B cell (primary cell): ENCODE data around the gene RASGRF2. TPM values are rescaled to one million over a fixed set of nuclear protein-coding genes. Genes with fewer than 3 reads are reported as not detected.

ENCODE experiments used
- ATAC-seq: fragments of 200-7000 bp; cut with Tn5 transposase; one replicate; pipeline ENCODE4 v1.10.0; 2021; ENCODE audit warnings: low read depth, mild to moderate bottlenecking, moderate number of reproducible peaks, moderate library complexity
- CTCF ChIA-PET: fragments of 350-600 bp; sonication (Branson Sonifier 250); formaldehyde crosslinking; loops from one replicate; lab custom pipeline; 2021; ENCODE audit warnings: antibody characterized with exemption, inconsistent platforms; lab: Charles Lee
- POLR2A ChIA-PET: fragments of 350-600 bp; sonication (Branson Sonifier 250); formaldehyde crosslinking; loops from one replicate; lab custom pipeline; 2021; ENCODE audit warnings: antibody characterized with exemption; lab: Charles Lee
- DNase-seq: peaks from one replicate; pipeline ENCODE4 v3.0.0; 2013
- H2AFZ ChIP-seq: 2 replicates; pipeline ENCODE4 v1.6.1; 2012; ENCODE audit warnings: mild to moderate bottlenecking, low read depth, low read length; ENCODE audit not compliant: insufficient read depth, poor library complexity, severe bottlenecking
- H3K27ac ChIP-seq, 2 donors: 1 replicate in 1 of 2; 2 replicates in 1 of 2; pipeline ENCODE4 v1.5.1; 2012 to 2013; ENCODE audit warnings: low read length in 2 of 2, mild to moderate bottlenecking in 2 of 2, moderate library complexity in 1 of 2
- H3K27me3 ChIP-seq, 4 experiments: fragments of 200-600 bp in 1 of 4; sonication (generic) in 1 of 4; replicated peaks in 1 of 4; 1 replicate in 2 of 4; 2 replicates in 2 of 4; pipeline versions ENCODE4 v1.6.1 to v1.7.0; 2013 to 2016; ENCODE audit warnings: low read length in 3 of 4, mild to moderate bottlenecking in 2 of 4, mixed read lengths in 1 of 4, moderate library complexity in 1 of 4; ENCODE audit not compliant: insufficient read depth in 4 of 4, control insufficient read depth in 3 of 4; ENCODE audit errors: control extremely low read depth in 1 of 4
- H3K36me3 ChIP-seq, 2 experiments: replicated peaks in 1 of 2; 1 replicate in 1 of 2; 2 replicates in 1 of 2; pipeline versions ENCODE4 v1.6.1 to v1.7.1; 2013; ENCODE audit warnings: low read length in 1 of 2; ENCODE audit not compliant: insufficient read depth in 2 of 2, control insufficient read depth in 1 of 2; ENCODE audit errors: control extremely low read depth in 1 of 2, extremely low read depth in 1 of 2
- H3K4me1 ChIP-seq, 2 donors: fragments of 200-600 bp in 1 of 2; sonication (generic) in 1 of 2; 1 replicate in 1 of 2; 2 replicates in 1 of 2; pipeline versions ENCODE4 v1.5.1 to v1.6.1; 2013 to 2017; ENCODE audit warnings: low read length in 2 of 2; ENCODE audit not compliant: control insufficient read depth in 2 of 2, insufficient read depth in 2 of 2
- H3K4me2 ChIP-seq: replicated peaks from 2 replicates; pipeline ENCODE3; 2012; ENCODE audit warnings: mild to moderate bottlenecking, low read depth, low read length; ENCODE audit not compliant: poor library complexity, severe bottlenecking
- H3K4me3 ChIP-seq, 5 experiments: fragments of 200-600 bp in 1 of 5; sonication (generic) in 1 of 5; 1 replicate in 3 of 5; 2 replicates in 2 of 5; pipeline versions ENCODE4 v1.5.1 to v1.7.0; 2011 to 2016; ENCODE audit warnings: low read length in 4 of 5, mild to moderate bottlenecking in 4 of 5, low read depth in 2 of 5, control low read depth in 1 of 5, moderate library complexity in 1 of 5; ENCODE audit not compliant: insufficient read depth in 1 of 5; ENCODE audit errors: control extremely low read depth in 1 of 5, extremely low read depth in 1 of 5
- H3K79me2 ChIP-seq: fragments of 200-600 bp; sonication (generic); one replicate; pipeline ENCODE4 v1.6.0; 2016; ENCODE audit warnings: low read length; ENCODE audit not compliant: control insufficient read depth, insufficient read depth
- H3K9ac ChIP-seq: fragments of 200-600 bp; sonication (generic); 2 replicates; pipeline ENCODE4 v1.6.1; 2017; ENCODE audit warnings: mild to moderate bottlenecking, low read length, moderate library complexity
- H3K9me3 ChIP-seq, 3 donors: one replicate each; pipeline versions ENCODE4 v1.6.1 to v1.7.1; 2013; ENCODE audit warnings: low read length in 2 of 3; ENCODE audit not compliant: control insufficient read depth in 2 of 3, insufficient read depth in 1 of 3; ENCODE audit errors: control extremely low read depth in 1 of 3
- H4K20me1 ChIP-seq: 2 replicates; pipeline ENCODE4 v1.6.0; 2012; ENCODE audit warnings: mild to moderate bottlenecking, low read length; ENCODE audit not compliant: insufficient read depth, control insufficient read depth, poor library complexity, severe bottlenecking
- H3K27ac Mint-ChIP-seq: one replicate; pipeline ENCODE4 v1.8.0; 2021; ENCODE audit warnings: mixed read lengths
- H3K27me3 Mint-ChIP-seq: one replicate; pipeline ENCODE4 v1.8.0; 2021; ENCODE audit warnings: mixed read lengths
- H3K4me1 Mint-ChIP-seq: one replicate; pipeline ENCODE4 v1.8.0; 2021; ENCODE audit warnings: mixed read lengths
- H3K4me3 Mint-ChIP-seq: one replicate; pipeline ENCODE4 v1.8.0; 2021; ENCODE audit warnings: mixed read lengths
- H3K9me3 Mint-ChIP-seq: one replicate; pipeline ENCODE4 v1.8.0; 2022; ENCODE audit warnings: mixed read lengths; ENCODE audit not compliant: insufficient read depth
- CTCF ChIP-seq: fragments of 200-600 bp; IDR thresholded peaks from one replicate; pipeline ENCODE4 v1.8.0; 2022; ENCODE audit warnings: antibody characterized with exemption, mild to moderate bottlenecking
- EZH2 ChIP-seq: IDR thresholded peaks from 2 replicates; pipeline ENCODE4 v1.6.1; 2012; ENCODE audit warnings: borderline replicate concordance, low read depth, mild to moderate bottlenecking, moderate library complexity, low read length; ENCODE audit not compliant: insufficient read depth, poor library complexity, severe bottlenecking
- WGBS: methylation state at CpG from one replicate; pipeline ENCODE4 v1.1.5; 2013; ENCODE audit warnings: missing lambda C conversion rate; ENCODE audit not compliant: insufficient coverage; 5-methylcytosine and 5-hydroxymethylcytosine counted together
- intact Hi-C: fragments of 100-400 bp; cut with micrococcal nuclease; formaldehyde crosslinking; loops from one replicate; pipeline ENCODE4 v1.10.0; 2022
- polyA plus RNA-seq: library from polyadenylated mRNA; depleted of rRNA; stranded (reverse); fragments of >200 nt; gene quantifications from 2 replicates; pipeline ENCODE4 v1.2.3, GENCODE V29; 2012
- total RNA-seq, 2 donors: library from RNA; stranded (reverse); fragments of 120-200 nt in 1 of 2; gene quantifications; 1 replicate in 1 of 2; 2 replicates in 1 of 2; pipeline versions ENCODE4 v1.2.3 to v1.2.4, GENCODE V29; 2013 to 2022

The RASGRF2 gene
- total and polyA plus RNA-seq, 2 donors (not counting 1 experiment from before 2014, with no cell fraction given), result 0.04 to 0.37 TPM

GRCh38 chr5:81216152-81216551 is 256.0 kb downstream of the RASGRF2 start:
- no peak overlapping the region for H3K27ac Mint-ChIP-seq
- H3K4me3 ChIP-seq, result no peak overlapping the region
- peaks cover 4% of the 10 kb centered on the region for H3K27me3 Mint-ChIP-seq
- intact Hi-C loops, result no loop called here
- no peak overlapping the region for H2AFZ ChIP-seq
- H3K9me3 Mint-ChIP-seq, result no peaks in the 10 kb centered on the region
- H3K4me1 Mint-ChIP-seq, result peaks cover 5% of the 10 kb centered on the region
- H3K36me3 ChIP-seq, result no peaks in the 10 kb centered on the region
- CTCF ChIA-PET, result no interaction called here
- no peaks in the 10 kb centered on the region for H3K4me1 ChIP-seq
- TF ChIP-seq CTCF (no peak), EZH2 (no peak)
- H3K4me3 Mint-ChIP-seq, result no peak overlapping the region
- no peaks in the 10 kb centered on the region for H3K27me3 ChIP-seq
- no peaks in the 10 kb centered on the region for H4K20me1 ChIP-seq
- POLR2A ChIA-PET, result no interaction called here
- no peaks in the 10 kb centered on the region for H3K9me3 ChIP-seq
- no peak overlapping the region for H3K4me2 ChIP-seq
- no peak for DNase-seq
- H3K79me2 ChIP-seq, result no peaks in the 10 kb centered on the region
- no peak overlapping the region for H3K9ac ChIP-seq
- WGBS, result no CpG with 5 or more reads among the region's 3 CpGs
- no peak for ATAC-seq
- H3K27ac ChIP-seq, result no peak overlapping the region

- H2AFZ ChIP-seq, result no peak overlapping the region
- no peak overlapping the region for H3K4me2 ChIP-seq
- no peaks in the 10 kb centered on the region for H3K27me3 Mint-ChIP-seq
- TF ChIP-seq CTCF (no peak), EZH2 (no peak)
- H4K20me1 ChIP-seq, result no peaks in the 10 kb centered on the region
- 100% methylated on average over 2 of the region's 3 CpGs for WGBS
- CTCF ChIA-PET, result no interaction called here
- DNase-seq (no peak), ATAC-seq (no peak)
- H3K4me1 Mint-ChIP-seq, result no peaks in the 10 kb centered on the region
- no peak overlapping the region for H3K27ac Mint-ChIP-seq
- H3K27ac ChIP-seq, result no peak overlapping the region
- no peaks in the 10 kb centered on the region for H3K9me3 Mint-ChIP-seq
- H3K9me3 ChIP-seq, result no peaks in the 10 kb centered on the region
- no peak overlapping the region for H3K4me3 ChIP-seq
- no peaks in the 10 kb centered on the region for H3K79me2 ChIP-seq
- H3K4me3 Mint-ChIP-seq, result no peak overlapping the region
- H3K36me3 ChIP-seq, result no peaks in the 10 kb centered on the region
- intact Hi-C loops, result no loop called here
- no peaks in the 10 kb centered on the region for H3K27me3 ChIP-seq
- POLR2A ChIA-PET, result no interaction called here
- H3K9ac ChIP-seq, result no peak overlapping the region
- H3K4me1 ChIP-seq, result no peaks in the 10 kb centered on the region
Observed at GRCh38 chr5:81219389-81219788, 259.2 kb downstream of the RASGRF2 start.
